Endothelial cell of umbilical vein (primary cell): ENCODE results near the gene AHRR. TPM values are rescaled to one million over a fixed set of nuclear protein-coding genes. Genes with fewer than 3 reads are reported as not detected.
A peak's percentile ranks its signal among the peaks of the same experiment; 100 is the strongest.
"Not testable (repeated sequence)": the region's sequence is repeated elsewhere in the genome, so short reads cannot be mapped to it uniquely, and the experiment has no call there.

ENCODE experiments used
- BruUV-seq: library from RNA; stranded (reverse); fragments of 400-500 nt; replicated peaks from 2 replicates; lab custom pipeline; 2021; lab: Mats Ljungman, UMichigan
- CTCF ChIA-PET: fragments of 300-600, 350-600 bp; sonication (Branson Sonifier 250); formaldehyde crosslinking; loops from one replicate; lab custom pipeline; 2021; ENCODE audit warnings: antibody characterized with exemption, inconsistent platforms; lab: Charles Lee
- POLR2A ChIA-PET: fragments of 300-600, 350-600 bp; sonication (Branson Sonifier 250); formaldehyde crosslinking; loops from one replicate; lab custom pipeline; 2021; ENCODE audit warnings: antibody characterized with exemption, inconsistent platforms; lab: Charles Lee
- DNase-seq: peaks from one replicate; pipeline ENCODE4 v3.0.0-alpha.2; 2011; ENCODE audit warnings: low read depth, low spot score
- FAIRE-seq: peaks from 2 replicates; lab custom pipeline; 2011; peaks lifted over from hg19 to GRCh38; lab: Jason Lieb, UNC
- H2AFZ ChIP-seq: 2 replicates; pipeline ENCODE4 v1.6.0; 2012; ENCODE audit warnings: low read depth, low read length, control low read depth, inconsistent platforms
- H3K27ac ChIP-seq: 2 replicates; pipeline ENCODE4 v1.5.1; 2011; ENCODE audit warnings: low read depth, mild to moderate bottlenecking, control low read depth, low read length, moderate library complexity; ENCODE audit not compliant: insufficient read depth
- H3K27me3 ChIP-seq, 2 experiments: 2 replicates each; pipeline versions ENCODE4 v1.6.0 to v1.6.1; 2011; ENCODE audit warnings: low read length in 2 of 2, mixed read lengths in 1 of 2; ENCODE audit not compliant: control insufficient read depth in 2 of 2, insufficient read depth in 2 of 2
- H3K36me3 ChIP-seq, 2 experiments: 2 replicates in 1 of 2; 3 replicates in 1 of 2; pipeline ENCODE4 v1.5.1; 2011; ENCODE audit warnings: low read length in 2 of 2, mild to moderate bottlenecking in 1 of 2, moderate library complexity in 1 of 2; ENCODE audit not compliant: control insufficient read depth in 2 of 2, insufficient read depth in 2 of 2; ENCODE audit errors: extremely low read depth in 1 of 2
- H3K4me1 ChIP-seq: 3 replicates; pipeline ENCODE4 v1.5.1; 2011; ENCODE audit warnings: mild to moderate bottlenecking, low read length; ENCODE audit not compliant: control insufficient read depth, insufficient read depth; ENCODE audit errors: extremely low read depth
- H3K4me2 ChIP-seq: 2 replicates; pipeline ENCODE4 v1.6.1; 2011; ENCODE audit warnings: low read length, control low read depth, mixed read lengths; ENCODE audit not compliant: insufficient read depth
- H3K4me3 ChIP-seq, 3 experiments: fragments of 200-600 bp in 1 of 3; sonication (generic), shearing (Covaris generic) in 1 of 3; replicated peaks in 1 of 3; 2 replicates each; pipeline ENCODE4 v1.5.1; 2011 to 2016; ENCODE audit warnings: control low read depth in 3 of 3, low read length in 3 of 3, mild to moderate bottlenecking in 2 of 3, inconsistent platforms in 1 of 3, low read depth in 1 of 3, moderate library complexity in 1 of 3; ENCODE audit not compliant: insufficient read depth in 1 of 3
- H3K79me2 ChIP-seq: 2 replicates; pipeline ENCODE4 v1.6.0; 2012; ENCODE audit warnings: low read length, inconsistent platforms; ENCODE audit not compliant: control insufficient read depth, insufficient read depth
- H3K9ac ChIP-seq: replicated peaks from 2 replicates; pipeline ENCODE3; 2011; ENCODE audit warnings: low read length, control low read depth; ENCODE audit not compliant: insufficient read depth; ENCODE audit errors: extremely low read depth
- H3K9me1 ChIP-seq: replicated peaks from 3 replicates; pipeline ENCODE4 v1.6.0; 2011; ENCODE audit warnings: mild to moderate bottlenecking, low read length; ENCODE audit not compliant: control insufficient read depth, insufficient read depth; ENCODE audit errors: extremely low read depth
- H3K9me3 ChIP-seq: replicated peaks from 2 replicates; pipeline ENCODE4 v1.5.1; 2012; ENCODE audit warnings: low read length, inconsistent platforms; ENCODE audit not compliant: control insufficient read depth, insufficient read depth
- H4K20me1 ChIP-seq: replicated peaks from 2 replicates; pipeline ENCODE3; 2011; ENCODE audit warnings: mild to moderate bottlenecking, low read length; ENCODE audit not compliant: control insufficient read depth, insufficient read depth; ENCODE audit errors: extremely low read depth
- CTCF ChIP-seq, 2 donors: IDR thresholded peaks; 1 replicate in 1 of 2; 2 replicates in 1 of 2; pipeline ENCODE4 v1.5.1; 2011; ENCODE audit warnings: low read length in 2 of 2, mild to moderate bottlenecking in 2 of 2, moderate library complexity in 2 of 2, control low read depth in 1 of 2, inconsistent platforms in 1 of 2, low read depth in 1 of 2; ENCODE audit not compliant: insufficient read depth in 1 of 2; ENCODE audit errors: extremely low read depth in 1 of 2
- GATA2 ChIP-seq: IDR thresholded peaks from 2 replicates; pipeline ENCODE4 v1.7.0; 2011; ENCODE audit warnings: low read depth, mild to moderate bottlenecking, moderate library complexity, mixed read lengths, low read length; ENCODE audit not compliant: insufficient read length, insufficient read depth
- MYC ChIP-seq: IDR thresholded peaks from one replicate; pipeline ENCODE4 v1.6.1; 2011; ENCODE audit warnings: mild to moderate bottlenecking, low read depth, low read length
- POLR2A ChIP-seq: IDR thresholded peaks from 2 replicates; pipeline ENCODE4 v1.6.1; 2012; ENCODE audit warnings: low read depth, mild to moderate bottlenecking, control low read depth, low read length
- POLR2AphosphoS5 ChIP-seq: IDR thresholded peaks from 2 replicates; pipeline ENCODE4 v1.6.1; 2012; ENCODE audit warnings: low read depth, mild to moderate bottlenecking, control low read depth, low read length, moderate library complexity; ENCODE audit not compliant: insufficient read depth
- dilution Hi-C: fragments of 300-500 bp; cut with MboI; formaldehyde crosslinking; loops from one replicate; pipeline ENCODE4 v1.15.0; 2019; ENCODE audit warnings: low sequenced_read_pairs; ENCODE audit not compliant: extremely low pct_ligation_motif_present
- intact Hi-C: fragments of 100-400 bp; cut with micrococcal nuclease; formaldehyde crosslinking; loops from one replicate; pipeline ENCODE4 v1.10.0; 2022
- polyA plus RNA-seq, 4 experiments: library from polyadenylated mRNA; depleted of rRNA in 3 of 4; stranded (reverse) in 3 of 4; unstranded in 1 of 4; fragments of >200 nt; gene quantifications; 2 replicates each; pipeline versions ENCODE4 v1.2.1 to v1.2.3, GENCODE V29; 2011 to 2012; ENCODE audit warnings: missing spikeins in 1 of 4
- total RNA-seq: library from RNA; stranded (reverse); gene quantifications from 2 replicates; pipeline ENCODE4 v1.2.3, GENCODE V29; 2021

AHRR gene
- total and polyA plus RNA-seq, 2 donors (not counting 3 experiments of a cell fraction or from before 2014, with no cell fraction given): 3.1 to 7.3 TPM

DNA sequence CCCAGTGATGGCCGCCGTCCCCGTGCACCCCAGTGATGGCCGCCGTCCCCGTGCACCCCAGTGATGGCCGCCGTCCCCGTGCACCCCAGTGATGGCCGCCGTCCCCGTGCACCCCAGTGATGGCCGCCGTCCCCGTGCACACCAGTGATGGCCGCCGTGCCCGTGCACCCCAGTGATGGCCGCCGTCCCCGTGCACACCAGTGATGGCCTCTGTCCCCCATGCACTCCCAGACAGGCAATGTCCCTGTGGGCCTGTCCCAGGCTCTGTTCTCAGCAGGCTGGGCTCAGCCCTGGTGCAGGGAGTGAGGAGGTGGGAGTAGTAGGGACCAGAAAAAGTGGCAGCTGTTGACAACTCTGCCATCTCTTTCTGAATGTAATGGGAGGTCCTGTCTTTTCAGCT is 11.7 kb upstream of the AHRR start:
- H3K27me3 ChIP-seq, H2AFZ ChIP-seq, FAIRE-seq, H3K9ac ChIP-seq, H3K4me2 ChIP-seq, H3K9me3 ChIP-seq, H3K9me1 ChIP-seq, DNase-seq, H3K27ac ChIP-seq, BruUV-seq, H4K20me1 ChIP-seq, CTCF ChIA-PET, POLR2A ChIA-PET, dilution Hi-C loops, H3K4me3 ChIP-seq: not testable (repeated sequence)
- intact Hi-C loops: loop anchor here (2.0 to 10.0 kb wide), 3 partner anchors 39 to 365 kb away; partner anchors contain the start of genes CCDC127, PDCD6 and SDHA
- peaks cover 0 to 30% of the 10 kb centered on the region in 2 experiments for H3K36me3 ChIP-seq
- H3K4me1 ChIP-seq: peaks cover 17% of the 10 kb centered on the region
- peaks cover 16% of the 10 kb centered on the region for H3K79me2 ChIP-seq

GRCh38 chr5:310516-310915 is 11.0 kb upstream of the AHRR start:
- Histone ChIP-seq H3K9me3 (no peaks in the 10 kb centered on the region), H3K27me3 (no peaks in the 10 kb centered on the region), H3K36me3 (peaks cover 0 to 30% of the 10 kb centered on the region in 2 experiments), H3K27ac (peak overlapping the region; percentile 88), H3K9ac (peak overlapping the region; percentile 28), H3K9me1 (no peaks in the 10 kb centered on the region), H4K20me1 (no peaks in the 10 kb centered on the region), H3K4me1 (peaks cover 17% of the 10 kb centered on the region), H3K79me2 (peaks cover 16% of the 10 kb centered on the region), H3K4me2 (peak overlapping the region; percentile 45), H2AFZ (no peak overlapping the region), H3K4me3 (no peak overlapping the region)
- DNase-seq: no peak
- intact Hi-C loops (loop anchor here (2.0 to 10.0 kb wide), 3 partner anchors 40 to 364 kb away; partner anchors contain the start of genes CCDC127, PDCD6 and SDHA), dilution Hi-C loops (no loop called here)
- no peak for FAIRE-seq
- ChIA-PET CTCF (no interaction called here), POLR2A (no interaction called here)
- no TSS peak for BruUV-seq
- TF ChIP-seq POLR2AphosphoS5 (no peak), MYC (no peak), POLR2A (no peak), GATA2 (no peak), CTCF (IDR thresholded peaks at IDR 0.05; ENCODE audit: extremely low read depth in 1 of 2, insufficient read depth in 1 of 2, low read depth in 1 of 2, low read length in 2 of 2) (no peak)
